BLaER1 treated with 17β-estradiol and CSF1 and Interleukin-3, amounts not matched to agents 10 nM and 100 nM (cell line): Measurements from ENCODE around the gene SOX12.

Experiments
- H3K27ac ChIP-seq, 11 experiments: shearing (Covaris generic); formaldehyde crosslinking; 2 replicates each; pipeline ENCODE4 v1.8.1; 2022
- H3K27me3 ChIP-seq, 11 experiments: shearing (Covaris generic); formaldehyde crosslinking; 2 replicates each; pipeline ENCODE4 v1.8.1; 2022
- H3K36me3 ChIP-seq, 11 experiments: shearing (Covaris generic); formaldehyde crosslinking; 2 replicates each; pipeline ENCODE4 v1.8.1; 2022
- H3K4me1 ChIP-seq, 10 experiments: shearing (Covaris generic); formaldehyde crosslinking; 2 replicates each; pipeline ENCODE4 v1.8.1; 2022
- H3K4me2 ChIP-seq, 11 experiments: shearing (Covaris generic); formaldehyde crosslinking; 2 replicates each; pipeline ENCODE4 v1.8.1; 2022
- H3K4me3 ChIP-seq, 10 experiments: shearing (Covaris generic); formaldehyde crosslinking; 2 replicates each; pipeline ENCODE4 v1.8.1; 2022
- H3K9ac ChIP-seq, 11 experiments: shearing (Covaris generic); formaldehyde crosslinking; 2 replicates each; pipeline ENCODE4 v1.8.1; 2022
- H3K9me3 ChIP-seq, 11 experiments: shearing (Covaris generic); formaldehyde crosslinking; replicated peaks in 1 of 11; 2 replicates each; pipeline ENCODE4 v1.8.1; 2022
- H4K20me1 ChIP-seq, 11 experiments: shearing (Covaris generic); formaldehyde crosslinking; 2 replicates each; pipeline ENCODE4 v1.8.1; 2022
- Cebpa-rat ChIP-seq, 11 experiments: shearing (Covaris generic); IDR thresholded peaks; 2 replicates each; pipeline ENCODE4 v1.8.1; 2022

The SOX12 gene

GRCh38 chr20:288956-289692 is 36.2 kb upstream of the SOX12 start:
- Histone ChIP-seq H3K4me2 (peak overlapping the region; percentile 78 to 99 (median 94)), H3K36me3 (peaks cover 0 to 22% (median 10%) of the 10 kb centered on the region in 11 experiments; a peak in 18 of 22 replicates), H3K4me1 (peaks cover 25 to 45% (median 34%) of the 10 kb centered on the region in 10 experiments), H4K20me1 (no peaks in the 10 kb centered on the region; a peak in 1 of 22 replicates), H3K9me3 (0 out of 22 replicates have a peak, but pooled peaks cover 0 to 3% (median 0%) of the 10 kb centered on the region in 11 experiments), H3K27ac (peak overlapping the region in 4 of 11 experiments; percentile 78 to 87 (median 82); a peak in 7 of 22 replicates), H3K9ac (peak overlapping the region; percentile 81 to 90 (median 87); a peak in 20 of 22 replicates), H3K27me3 (no peaks in the 10 kb centered on the region), H3K4me3 (peak overlapping the region; percentile 67 to 92 (median 83))
- no peak for TF ChIP-seq Cebpa-rat (IDR thresholded peaks at IDR 0.05)

GRCh38 chr20:289693-290083 is 35.7 kb upstream of the SOX12 start:
- peak overlapping the region; percentile 69 to 87 (median 80); a peak in 21 of 22 replicates for H3K27ac ChIP-seq
- H3K36me3 ChIP-seq: peaks cover 0 to 18% (median 7%) of the 10 kb centered on the region in 11 experiments; a peak in 13 of 22 replicates
- H4K20me1 ChIP-seq: no peaks in the 10 kb centered on the region
- H3K4me1 ChIP-seq: peaks cover 25 to 45% (median 34%) of the 10 kb centered on the region in 10 experiments
- H3K9ac ChIP-seq: peak overlapping the region; percentile 81 to 90 (median 87)
- H3K27me3 ChIP-seq: no peaks in the 10 kb centered on the region
- 0 out of 22 replicates have a peak, but pooled peaks cover 0 to 3% (median 0%) of the 10 kb centered on the region in 11 experiments for H3K9me3 ChIP-seq
- no peak for TF ChIP-seq Cebpa-rat (IDR thresholded peaks at IDR 0.05)
- H3K4me3 ChIP-seq: peak overlapping the region; percentile 67 to 92 (median 83)
- peak overlapping the region; percentile 78 to 99 (median 94) for H3K4me2 ChIP-seq

DNA sequence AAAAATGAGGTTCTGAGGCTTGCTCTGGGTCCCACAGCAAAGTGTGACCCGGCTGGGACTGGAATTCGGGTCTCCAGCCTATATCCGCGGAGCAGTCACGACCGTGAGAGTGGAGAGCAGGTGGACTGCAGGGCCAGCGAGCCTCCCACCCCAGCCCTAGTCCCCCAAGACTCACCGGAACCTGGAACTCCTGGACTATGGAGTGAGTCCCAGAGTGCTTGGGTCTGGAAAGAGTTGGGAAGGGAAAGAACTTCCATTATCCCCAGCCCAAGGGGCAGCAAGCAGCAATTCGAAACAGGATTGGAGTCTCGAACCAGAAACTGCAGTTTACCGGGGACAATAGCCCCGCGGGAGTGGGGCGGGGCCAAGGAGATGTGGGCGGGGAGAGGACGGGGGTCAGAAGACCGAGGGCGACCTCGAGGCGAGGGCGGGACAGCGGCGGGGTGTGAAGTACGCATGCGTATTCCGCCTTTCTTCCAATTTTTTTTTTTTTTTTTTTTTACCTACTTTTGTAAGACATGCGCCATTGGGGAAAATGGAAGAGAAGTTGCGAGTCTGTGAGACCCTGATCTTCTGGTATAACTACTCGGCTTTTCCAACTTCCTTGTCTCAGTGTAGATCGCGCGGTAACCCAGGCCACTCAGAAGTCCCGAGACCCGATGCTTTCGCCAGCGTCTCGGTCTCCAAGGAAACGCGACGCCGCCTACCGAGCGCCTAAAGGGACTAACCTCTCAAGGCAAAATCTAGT is 35.1 kb upstream of the SOX12 start, which contains the start of gene C20orf96:
C20orf96 (minus strand) TSS at position 667 of the 748 bp plus-strand sequence; CDS start at position 527, 140 bp downstream.
- Histone ChIP-seq H3K4me3 (peak within 1 kb of the TSS; percentile 67 to 92 (median 83)), H3K27me3 (no peaks in the 10 kb centered on the region), H3K4me1 (peaks cover 25 to 47% (median 34%) of the 10 kb centered on the region in 10 experiments), H3K4me2 (peak within 1 kb of the TSS; percentile 78 to 99 (median 94)), H3K9me3 (0 out of 22 replicates have a peak, but pooled peaks cover 0 to 3% (median 0%) of the 10 kb centered on the region in 11 experiments), H3K36me3 (peaks cover 0 to 14% (median 5%) of the 10 kb centered on the region in 11 experiments; a peak in 9 of 22 replicates), H3K27ac (peak within 1 kb of the TSS; percentile 69 to 87 (median 80); a peak in 21 of 22 replicates), H4K20me1 (no peaks in the 10 kb centered on the region), H3K9ac (peak within 1 kb of the TSS; percentile 81 to 90 (median 87))
- TF ChIP-seq Cebpa-rat (IDR thresholded peaks at IDR 0.05): no peak

GRCh38 chr20:294602-295001 is 30.8 kb upstream of the SOX12 start:
- H3K4me1 ChIP-seq: peaks cover 38 to 50% (median 46%) of the 10 kb centered on the region in 10 experiments
- peaks cover 0 to 6% (median 5%) of the 10 kb centered on the region in 11 experiments; a peak in 13 of 22 replicates for H3K36me3 ChIP-seq
- H3K9me3 ChIP-seq: peaks cover 0 to 4% (median 0%) of the 10 kb centered on the region in 11 experiments; a peak in 5 of 22 replicates
- H3K9ac ChIP-seq: no peak overlapping the region
- H3K27ac ChIP-seq: no peak overlapping the region
- no peak for TF ChIP-seq Cebpa-rat (IDR thresholded peaks at IDR 0.05)
- peaks cover 6 to 16% (median 11%) of the 10 kb centered on the region in 11 experiments; a peak in 20 of 22 replicates for H4K20me1 ChIP-seq
- no peak overlapping the region for H3K4me3 ChIP-seq
- peak overlapping the region in 2 of 11 experiments; percentile 4 to 8; a peak in 1 of 22 replicates for H3K4me2 ChIP-seq
- no peaks in the 10 kb centered on the region for H3K27me3 ChIP-seq

DNA sequence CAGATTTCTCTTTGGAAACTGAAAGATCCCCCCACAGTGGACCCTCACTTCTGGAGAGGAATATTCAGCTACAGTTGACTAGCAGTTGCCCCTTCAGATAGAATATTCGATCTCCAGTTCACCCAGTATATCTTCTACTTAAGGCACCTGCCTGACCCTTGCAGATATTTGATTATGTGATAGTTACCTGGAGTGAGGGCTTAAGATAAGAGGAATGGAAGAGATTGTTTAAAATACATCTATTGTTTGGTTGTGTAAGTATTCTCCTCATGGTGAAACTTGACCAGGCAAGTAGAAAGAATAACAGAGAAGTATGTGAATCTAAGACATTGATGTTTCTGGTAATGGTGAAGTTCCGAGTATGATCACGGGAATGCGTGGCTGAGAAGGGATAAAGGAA is 29.5 kb upstream of the SOX12 start:
- Histone ChIP-seq H4K20me1 (peaks cover 18 to 28% (median 23%) of the 10 kb centered on the region in 11 experiments; a peak in 21 of 22 replicates), H3K4me3 (no peak overlapping the region), H3K27ac (peak overlapping the region in 8 of 11 experiments; percentile 98 to 100 (median 100); a peak in 17 of 22 replicates), H3K4me1 (peaks cover 45 to 58% (median 54%) of the 10 kb centered on the region in 10 experiments), H3K9me3 (peaks cover 0 to 10% (median 0%) of the 10 kb centered on the region in 11 experiments; a peak in 5 of 22 replicates), H3K36me3 (peaks cover 0 to 18% (median 17%) of the 10 kb centered on the region in 11 experiments; a peak in 15 of 22 replicates), H3K27me3 (no peaks in the 10 kb centered on the region), H3K4me2 (peak overlapping the region; percentile 81 to 99 (median 96)), H3K9ac (peak overlapping the region in 4 of 11 experiments; percentile 99 to 100 (median 100); a peak in 4 of 22 replicates)
- TF ChIP-seq Cebpa-rat (IDR thresholded peaks at IDR 0.05): no peak

- Histone ChIP-seq H3K9me3 (peaks cover 0 to 10% (median 0%) of the 10 kb centered on the region in 11 experiments; a peak in 5 of 22 replicates), H3K27ac (peak within 1 kb of the TSS; percentile 98 to 100 (median 100)), H3K4me3 (peak within 1 kb of the TSS; percentile 84 to 99 (median 95)), H3K9ac (peak within 1 kb of the TSS; percentile 98 to 100 (median 100)), H3K4me2 (peak within 1 kb of the TSS; percentile 81 to 99 (median 96)), H3K4me1 (peaks cover 39 to 58% (median 54%) of the 10 kb centered on the region in 10 experiments), H3K27me3 (no peaks in the 10 kb centered on the region), H4K20me1 (peaks cover 28 to 43% (median 34%) of the 10 kb centered on the region in 11 experiments; a peak in 21 of 22 replicates), H3K36me3 (peaks cover 5 to 32% (median 23%) of the 10 kb centered on the region in 11 experiments; a peak in 17 of 22 replicates)
- peak; percentile 52 to 100 (median 95); a peak in 21 of 22 replicates for TF ChIP-seq Cebpa-rat (IDR thresholded peaks at IDR 0.05)
Observed at GRCh38 chr20:297098-297924, 28.0 kb upstream of the SOX12 start, which contains the start of gene ZCCHC3. TSS of gene ZCCHC3 (plus strand) at chr20:297570. CDS start at chr20:297587, 17 bp downstream.

- Histone ChIP-seq H3K9ac (peak overlapping the region; percentile 98 to 100 (median 100)), H3K27ac (peak overlapping the region; percentile 98 to 100 (median 100)), H3K4me2 (peak overlapping the region; percentile 81 to 99 (median 96)), H3K9me3 (peaks cover 0 to 10% (median 0%) of the 10 kb centered on the region in 11 experiments; a peak in 5 of 22 replicates), H3K27me3 (no peaks in the 10 kb centered on the region), H3K36me3 (peaks cover 6 to 36% (median 23%) of the 10 kb centered on the region in 11 experiments; a peak in 17 of 22 replicates), H3K4me3 (peak overlapping the region; percentile 84 to 99 (median 95)), H4K20me1 (peaks cover 28 to 52% (median 35%) of the 10 kb centered on the region in 11 experiments; a peak in 21 of 22 replicates), H3K4me1 (peaks cover 39 to 58% (median 53%) of the 10 kb centered on the region in 10 experiments)
- no peak for TF ChIP-seq Cebpa-rat (IDR thresholded peaks at IDR 0.05)
Observed at GRCh38 chr20:297925-298775, 27.2 kb upstream of the SOX12 start.
